ENCODE data around the gene HOXC11. TPM values are rescaled to one million over a fixed set of nuclear protein-coding genes. Genes with fewer than 3 reads are reported as not detected.

Gene HOXC11
- total and polyA plus RNA-seq, 7 donors, result not detected

GRCh38 chr12:53958128-53958527 is 14.8 kb upstream of the HOXC11 start:
- peaks cover 0 to 32% (median 7%) of the 10 kb centered on the region in 4 donors for H3K4me1 ChIP-seq
- DNase-seq, result no peak
- no peaks in the 10 kb centered on the region for H3K36me3 ChIP-seq
- WGBS, 2 donors, result 24 to 25% methylated on average over 3 of the region's 3 CpGs
- peaks cover 88 to 100% (median 100%) of the 10 kb centered on the region in 3 donors for H3K27me3 ChIP-seq
- no peak overlapping the region for H3K27ac ChIP-seq
- no peaks in the 10 kb centered on the region for H3K9me3 ChIP-seq
- intact Hi-C loops (cut with DNase I), result no loop called here
- TF ChIP-seq EP300 (IDR thresholded peaks at IDR 0.05) (no peak), POLR2A (IDR thresholded peaks at IDR 0.05) (no peak), POLR2AphosphoS5 (IDR thresholded peaks at IDR 0.05) (no peak), CTCF (IDR thresholded peaks at IDR 0.05) (no peak)
- H3K4me3 ChIP-seq, result no peak overlapping the region

DNA sequence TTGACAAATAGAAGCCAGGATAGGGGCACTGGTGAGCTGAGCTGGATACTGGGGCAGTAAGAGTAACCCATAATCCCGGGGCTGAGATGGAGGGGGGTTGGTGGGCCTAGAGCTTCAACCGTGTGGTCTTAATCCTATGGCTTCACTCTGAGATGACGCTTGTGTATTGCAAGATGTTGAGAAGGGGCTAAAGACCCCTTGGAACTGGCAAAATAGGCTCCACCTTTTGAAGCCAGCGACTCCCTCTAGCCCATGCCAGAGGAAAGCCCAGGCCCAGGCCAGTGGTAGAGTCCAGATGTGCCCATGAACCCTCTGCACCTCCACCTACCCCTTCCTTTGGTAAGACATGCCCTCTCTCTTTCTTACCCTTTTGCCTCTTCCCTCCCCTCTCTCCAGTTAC is 13.6 kb upstream of the HOXC11 start:
- TF ChIP-seq POLR2A (IDR thresholded peaks at IDR 0.05) (no peak), POLR2AphosphoS5 (IDR thresholded peaks at IDR 0.05) (no peak), EP300 (IDR thresholded peaks at IDR 0.05) (no peak), CTCF (IDR thresholded peaks at IDR 0.05) (no peak)
- peaks cover 0 to 32% (median 7%) of the 10 kb centered on the region in 4 donors for H3K4me1 ChIP-seq
- intact Hi-C loops (cut with DNase I), result no loop called here
- no peaks in the 10 kb centered on the region for H3K9me3 ChIP-seq
- peaks cover 88 to 100% (median 100%) of the 10 kb centered on the region in 3 donors for H3K27me3 ChIP-seq
- no peak overlapping the region for H3K4me3 ChIP-seq
- H3K36me3 ChIP-seq, result no peaks in the 10 kb centered on the region
- DNase-seq, result no peak
- no peak overlapping the region for H3K27ac ChIP-seq
- 11% methylated on average over 4 of the region's 4 CpGs for WGBS, 2 donors

DNA sequence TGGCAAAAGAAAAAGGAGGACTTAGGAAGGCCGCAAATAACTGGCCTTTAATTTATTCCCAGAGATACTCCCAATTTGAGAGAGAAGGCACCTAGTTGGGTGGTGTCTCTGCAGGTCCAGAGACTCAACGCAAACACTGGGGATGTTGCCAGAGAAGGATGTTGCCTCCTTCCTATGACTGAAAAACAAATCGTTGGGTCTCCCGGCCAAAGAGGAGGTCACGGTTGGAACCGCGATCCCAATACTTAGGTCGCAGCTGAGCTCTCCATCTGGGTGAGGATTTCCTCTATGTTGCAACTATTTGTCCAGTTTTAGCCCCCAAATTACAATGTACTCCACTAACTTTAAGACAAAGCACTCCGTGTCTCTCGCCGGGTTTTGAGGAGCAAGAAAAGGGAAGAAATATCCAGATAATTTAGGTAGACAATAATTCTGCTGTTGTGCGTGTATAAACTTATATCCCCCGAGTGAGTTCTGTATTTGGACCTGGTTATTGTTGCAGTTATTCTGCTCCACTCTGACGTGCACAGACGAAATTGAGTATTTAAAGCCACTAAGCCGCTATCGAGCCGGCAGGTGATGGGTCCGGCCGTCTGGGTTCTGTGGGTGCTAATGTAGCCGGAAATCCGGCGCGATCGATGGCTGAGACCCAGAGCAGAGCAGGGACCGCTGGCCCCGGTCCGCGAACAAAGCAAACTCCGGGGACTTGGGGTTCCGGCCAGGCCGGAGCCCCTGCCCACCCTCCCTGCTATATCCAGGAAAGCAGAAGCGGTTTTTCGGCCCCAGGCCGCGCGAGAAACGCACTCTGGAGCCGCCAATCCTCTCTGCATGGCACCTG is 12.5 kb upstream of the HOXC11 start:
- Histone ChIP-seq H3K4me3 (no peak overlapping the region), H3K4me1 (peaks cover 0 to 24% (median 5%) of the 10 kb centered on the region in 4 donors), H3K27ac (no peak overlapping the region), H3K36me3 (no peaks in the 10 kb centered on the region), H3K27me3 (peaks cover 88 to 100% (median 100%) of the 10 kb centered on the region in 3 donors), H3K9me3 (no peaks in the 10 kb centered on the region)
- DNase-seq, result no peak
- WGBS, 2 donors, result 9 to 20% methylated on average over 39 of the region's 39 CpGs
- TF ChIP-seq CTCF (IDR thresholded peaks at IDR 0.05), result no peak
- intact Hi-C loops (cut with DNase I), result no loop called here

- no peaks in the 10 kb centered on the region for H3K36me3 ChIP-seq
- WGBS, 2 donors, result 3 to 12% methylated on average over 72 of the region's 72 CpGs
- no peaks in the 10 kb centered on the region for H3K9me3 ChIP-seq
- intact Hi-C loops (cut with DNase I), result no loop called here
- H3K4me3 ChIP-seq, result no peak overlapping the region
- H3K27ac ChIP-seq, result no peak overlapping the region
- TF ChIP-seq POLR2AphosphoS5 (IDR thresholded peaks at IDR 0.05) (no peak), POLR2A (IDR thresholded peaks at IDR 0.05) (no peak), CTCF (IDR thresholded peaks at IDR 0.05) (no peak), EP300 (IDR thresholded peaks at IDR 0.05) (no peak)
- no peak for DNase-seq
- H3K27me3 ChIP-seq, result peaks cover 86 to 100% (median 100%) of the 10 kb centered on the region in 3 donors
- H3K4me1 ChIP-seq, result peaks cover 0 to 25% (median 11%) of the 10 kb centered on the region in 4 donors
These were observed 11.7 kb upstream of the HOXC11 start for GRCh38 chr12:53961025-53961761.

Data from sigmoid colon (tissue), 7 donors.